Naive B cell (primary cell): ENCODE measurements around the gene SLC7A9. TPM values are rescaled to one million over a fixed set of nuclear protein-coding genes. Genes with fewer than 3 reads are reported as not detected.
A peak's percentile ranks its signal among the peaks of the same experiment; 100 is the strongest.

Experiments
- ATAC-seq, 2 donors: fragments of 150-1000 bp; cut with Tn5 transposase; 2 replicates each; pipeline ENCODE4 v1.10.0; 2021; ENCODE audit warnings: low read depth in 2 of 2, mild to moderate bottlenecking in 2 of 2, moderate library complexity in 2 of 2
- DNase-seq: peaks from one replicate; pipeline ENCODE4 v3.0.0; 2022
- H3K27ac Mint-ChIP-seq, 6 donors: one replicate each; pipeline ENCODE4 v1.8.0; 2020 to 2022; ENCODE audit warnings: mild to moderate bottlenecking in 6 of 6, mixed read lengths in 6 of 6, moderate library complexity in 5 of 6, inconsistent platforms in 2 of 6
- H3K27me3 Mint-ChIP-seq, 3 donors: one replicate each; pipeline ENCODE4 v1.8.0; 2021 to 2022; ENCODE audit warnings: mixed read lengths in 3 of 3, mild to moderate bottlenecking in 1 of 3
- H3K36me3 Mint-ChIP-seq, 2 donors: one replicate each; pipeline ENCODE4 v1.8.0; 2020 to 2022; ENCODE audit warnings: mixed read lengths in 2 of 2, inconsistent platforms in 1 of 2, mild to moderate bottlenecking in 1 of 2
- H3K4me1 Mint-ChIP-seq, 3 donors: one replicate each; pipeline ENCODE4 v1.8.0; 2020 to 2022; ENCODE audit warnings: mixed read lengths in 3 of 3, inconsistent platforms in 1 of 3, mild to moderate bottlenecking in 1 of 3, moderate library complexity in 1 of 3
- H3K4me3 Mint-ChIP-seq, 8 donors: one replicate each; pipeline ENCODE4 v1.8.0; 2020 to 2022; ENCODE audit warnings: mild to moderate bottlenecking in 8 of 8, mixed read lengths in 8 of 8, moderate library complexity in 8 of 8, inconsistent platforms in 2 of 8
- H3K9me3 Mint-ChIP-seq, 7 donors: one replicate each; pipeline ENCODE4 v1.8.0; 2020 to 2022; ENCODE audit warnings: mixed read lengths in 7 of 7, mild to moderate bottlenecking in 5 of 7, inconsistent platforms in 2 of 7, moderate library complexity in 1 of 7
- polyA plus RNA-seq, 6 donors: library from polyadenylated mRNA; unstranded; fragments of 300-500 nt; fragmentation: Illumina TruSeq; gene quantifications; one replicate each; pipeline ENCODE4 v1.2.3, GENCODE V29; 2021; ENCODE audit warnings: low read depth in 6 of 6

SLC7A9 gene
- not detected for polyA plus RNA-seq

DNA sequence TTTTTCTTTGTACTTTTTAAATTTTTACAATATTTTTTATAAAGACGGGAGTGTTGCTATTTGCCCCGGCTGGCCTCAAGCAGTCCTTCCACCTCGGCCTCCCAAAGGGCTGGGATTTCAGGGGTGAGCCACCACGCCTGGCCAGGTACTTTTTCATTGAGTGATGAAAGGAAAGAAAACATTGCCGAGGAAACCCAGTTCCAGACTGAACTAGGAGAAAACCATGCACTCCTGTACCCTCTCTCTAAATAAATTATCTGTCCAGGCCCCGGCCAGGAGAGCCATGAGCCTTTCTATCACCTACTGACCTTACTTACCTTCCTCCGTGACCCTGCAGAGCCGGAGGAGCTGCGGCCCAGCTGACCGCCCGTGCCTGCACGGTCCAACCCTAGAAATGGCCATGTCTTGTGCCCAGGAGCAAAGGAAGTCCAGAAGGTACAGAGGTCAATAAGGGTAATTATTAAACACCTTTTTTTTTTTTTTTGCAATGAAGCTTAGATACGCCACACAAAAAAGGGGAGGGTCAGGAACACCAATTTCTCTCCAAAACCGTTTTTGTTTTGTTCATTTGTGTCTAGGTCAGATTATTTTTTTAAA, at the start of gene SLC7A9:
TSS of gene SLC7A9 (minus strand) at position 399 of the 597 bp plus-strand sequence. CDS start 1,233 bp downstream, outside the sequence.
- H3K27ac Mint-ChIP-seq: peak within 1 kb of the TSS in 1 of 6 donors; percentile 59
- ATAC-seq (no peak), DNase-seq (no peak)
- H3K9me3 Mint-ChIP-seq: no peaks in the 10 kb centered on the region
- no peaks in the 10 kb centered on the region for H3K36me3 Mint-ChIP-seq
- no peak within 1 kb of the TSS for H3K4me3 Mint-ChIP-seq
- H3K27me3 Mint-ChIP-seq: no peaks in the 10 kb centered on the region
- no peaks in the 10 kb centered on the region for H3K4me1 Mint-ChIP-seq

GRCh38 chr19:32919365-32919764, 49.8 kb upstream of the SLC7A9 start:
- Mint-ChIP-seq H3K4me3 (no peak overlapping the region), H3K36me3 (peaks cover 8 to 10% of the 10 kb centered on the region in 2 donors), H3K4me1 (no peaks in the 10 kb centered on the region), H3K27me3 (no peaks in the 10 kb centered on the region), H3K9me3 (no peaks in the 10 kb centered on the region), H3K27ac (no peak overlapping the region)
- ATAC-seq (no peak), DNase-seq (no peak)

DNA sequence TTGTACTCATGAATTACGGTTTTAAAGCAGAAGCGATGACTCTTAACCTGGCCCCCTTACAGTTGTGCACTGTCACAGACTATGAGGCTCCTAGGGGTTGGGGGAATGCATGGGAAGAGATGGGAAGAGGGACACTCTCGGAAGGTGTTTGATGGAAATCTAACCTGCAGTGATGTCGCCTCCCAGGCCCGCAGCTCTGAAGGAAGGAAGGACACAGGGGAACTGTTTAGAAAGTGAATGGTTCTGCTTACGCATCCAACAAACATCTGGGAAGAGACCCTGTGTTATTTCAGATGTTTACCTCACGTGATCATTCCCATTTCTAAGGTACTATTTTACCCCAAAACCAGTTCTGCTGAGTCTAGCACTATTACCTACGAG, 48.0 kb upstream of the SLC7A9 start:
- H3K4me3 Mint-ChIP-seq: no peak overlapping the region
- H3K36me3 Mint-ChIP-seq: peaks cover 5 to 8% of the 10 kb centered on the region in 2 donors
- H3K27ac Mint-ChIP-seq: no peak overlapping the region
- no peaks in the 10 kb centered on the region for H3K27me3 Mint-ChIP-seq
- no peak for ATAC-seq
- H3K4me1 Mint-ChIP-seq: no peaks in the 10 kb centered on the region
- H3K9me3 Mint-ChIP-seq: no peaks in the 10 kb centered on the region
- DNase-seq: no peak

- Mint-ChIP-seq H3K4me3 (no peak overlapping the region), H3K4me1 (no peaks in the 10 kb centered on the region), H3K9me3 (no peaks in the 10 kb centered on the region), H3K36me3 (peaks cover 6 to 9% of the 10 kb centered on the region in 2 donors), H3K27me3 (no peaks in the 10 kb centered on the region), H3K27ac (peak overlapping the region in 2 of 6 donors; percentile 26 to 41)
- ATAC-seq (no peak), DNase-seq (no peak)
Measured at GRCh38 chr19:32916969-32917615, 47.5 kb upstream of the SLC7A9 start.

DNA sequence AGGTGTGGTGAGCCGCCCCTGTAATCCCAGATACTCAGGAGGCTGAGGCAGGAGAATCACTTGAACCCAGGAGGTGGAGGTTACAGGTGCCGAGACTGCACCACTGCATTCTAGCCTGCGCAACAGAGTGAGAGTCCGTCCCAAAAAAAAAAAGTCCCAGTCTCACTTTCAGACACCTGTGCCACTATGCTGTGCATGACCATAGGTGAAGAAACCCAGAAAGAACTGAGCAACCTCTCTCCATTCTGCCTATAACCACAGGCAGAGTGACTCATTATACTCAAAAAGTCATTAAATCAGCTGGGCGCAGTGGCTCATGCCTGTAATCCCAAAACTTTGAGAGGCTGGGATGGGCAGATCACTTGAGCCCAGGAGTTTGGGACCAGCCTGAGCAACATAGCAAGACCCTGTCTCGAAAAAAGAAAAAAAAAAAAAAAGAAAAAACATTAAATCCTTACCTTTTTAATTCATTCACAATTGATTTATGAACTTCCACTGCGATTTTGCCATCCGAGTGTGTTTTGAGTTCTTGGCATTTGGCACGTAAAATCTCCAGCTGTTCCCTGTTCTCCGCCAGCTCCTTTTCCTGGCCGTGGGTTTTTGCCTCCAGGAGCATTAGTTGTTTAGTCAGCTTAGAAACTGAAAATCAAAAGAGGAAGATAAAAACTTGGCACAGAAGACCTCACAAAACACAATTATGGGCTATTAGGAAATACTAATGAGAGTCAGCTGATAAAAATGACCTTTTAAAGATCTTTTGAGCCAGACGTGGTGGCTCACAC, 45.5 kb upstream of the SLC7A9 start:
- DNase-seq: no peak
- Mint-ChIP-seq H3K4me1 (no peaks in the 10 kb centered on the region), H3K4me3 (no peak overlapping the region), H3K27ac (no peak overlapping the region), H3K36me3 (peaks cover 8 to 10% of the 10 kb centered on the region in 2 donors), H3K27me3 (no peaks in the 10 kb centered on the region), H3K9me3 (no peaks in the 10 kb centered on the region)
- ATAC-seq: no peak

DNA sequence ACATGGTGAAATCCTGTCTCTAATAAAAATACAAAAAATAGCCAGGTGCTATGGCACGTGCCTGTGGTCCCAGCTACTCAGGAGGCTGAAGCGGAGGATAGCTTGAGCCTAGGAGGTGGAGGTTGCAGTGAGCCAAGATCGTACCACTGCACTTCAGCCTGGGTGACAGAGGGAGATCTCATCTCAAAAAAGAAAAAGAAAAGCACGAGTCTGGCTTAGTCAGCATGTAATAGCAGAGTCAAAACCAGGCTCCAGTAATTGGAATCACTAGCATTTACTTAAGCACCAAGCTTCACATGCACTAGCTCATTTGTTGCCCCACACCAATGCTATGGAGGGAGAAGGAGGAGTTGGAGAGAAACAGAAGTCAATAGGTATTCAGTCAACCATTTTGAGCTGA, 41.9 kb upstream of the SLC7A9 start:
- Mint-ChIP-seq H3K36me3 (peaks cover 37 to 38% of the 10 kb centered on the region in 2 donors), H3K4me1 (no peaks in the 10 kb centered on the region), H3K27ac (peak overlapping the region in 1 of 6 donors; percentile 54), H3K4me3 (no peak overlapping the region), H3K9me3 (peaks cover 0 to 5% (median under 1%) of the 10 kb centered on the region in 7 donors), H3K27me3 (no peaks in the 10 kb centered on the region)
- no peak for DNase-seq
- ATAC-seq: no peak

DNA sequence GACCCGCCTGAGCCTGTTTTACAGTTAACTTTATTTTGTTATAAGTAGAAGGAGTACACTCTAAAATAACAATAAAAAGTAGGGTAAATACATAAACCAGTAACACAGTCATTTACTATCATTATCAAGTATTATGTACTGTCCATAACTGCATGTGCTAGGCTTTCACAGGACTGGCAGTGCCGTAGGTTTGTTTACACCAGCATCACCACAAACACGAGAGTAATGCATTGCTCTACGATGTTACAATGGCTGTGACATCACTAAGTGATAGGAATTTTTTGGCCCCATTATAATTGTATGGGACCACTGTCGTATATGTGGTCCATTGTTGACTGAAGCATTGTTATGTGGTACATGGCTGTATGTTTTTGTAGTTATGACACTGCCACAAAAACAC, 41.3 kb upstream of the SLC7A9 start:
- Mint-ChIP-seq H3K27ac (no peak overlapping the region), H3K27me3 (no peaks in the 10 kb centered on the region), H3K9me3 (peaks cover 2 to 9% (median 6%) of the 10 kb centered on the region in 7 donors), H3K4me3 (no peak overlapping the region), H3K36me3 (peaks cover 43 to 44% of the 10 kb centered on the region in 2 donors), H3K4me1 (no peaks in the 10 kb centered on the region)
- ATAC-seq (no peak), DNase-seq (no peak)

DNA sequence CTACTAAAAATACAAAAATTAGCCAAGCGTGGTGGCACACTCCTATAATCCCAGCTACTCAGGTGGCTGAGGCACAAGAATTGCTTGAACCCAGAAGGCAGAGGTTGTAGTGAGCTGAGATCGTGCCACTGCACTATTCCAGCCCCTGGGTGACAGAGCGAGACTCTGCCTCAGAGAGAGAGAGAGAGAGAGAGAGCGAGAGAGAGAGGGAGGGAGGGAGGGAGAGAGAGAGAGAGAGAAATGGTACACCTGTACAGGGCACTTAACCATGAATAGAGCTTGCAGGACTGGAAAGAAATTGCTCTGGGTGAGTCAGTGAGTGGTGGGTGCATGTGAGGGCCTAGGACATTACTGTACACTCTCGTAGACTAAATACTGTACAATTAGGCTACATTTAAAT, 40.5 kb upstream of the SLC7A9 start:
- H3K4me3 Mint-ChIP-seq: no peak overlapping the region
- H3K36me3 Mint-ChIP-seq: peaks cover 46 to 48% of the 10 kb centered on the region in 2 donors
- no peaks in the 10 kb centered on the region for H3K27me3 Mint-ChIP-seq
- no peak for DNase-seq
- ATAC-seq: no peak
- no peaks in the 10 kb centered on the region for H3K4me1 Mint-ChIP-seq
- H3K27ac Mint-ChIP-seq: no peak overlapping the region
- H3K9me3 Mint-ChIP-seq: peaks cover 2 to 14% (median 9%) of the 10 kb centered on the region in 7 donors

GRCh38 chr19:32909257-32909656, 39.7 kb upstream of the SLC7A9 start:
- Mint-ChIP-seq H3K27ac (no peak overlapping the region), H3K36me3 (peaks cover 46 to 51% of the 10 kb centered on the region in 2 donors), H3K27me3 (no peaks in the 10 kb centered on the region), H3K4me1 (no peaks in the 10 kb centered on the region), H3K9me3 (peaks cover 4 to 17% (median 11%) of the 10 kb centered on the region in 7 donors), H3K4me3 (no peak overlapping the region)
- ATAC-seq (no peak), DNase-seq (no peak)

GRCh38 chr19:32908641-32909190, 39.1 kb upstream of the SLC7A9 start:
- Mint-ChIP-seq H3K27me3 (no peaks in the 10 kb centered on the region), H3K4me3 (no peak overlapping the region), H3K4me1 (no peaks in the 10 kb centered on the region), H3K27ac (peak overlapping the region in 2 of 6 donors; percentile 49 to 50), H3K9me3 (peaks cover 6 to 17% (median 11%) of the 10 kb centered on the region in 7 donors), H3K36me3 (peaks cover 46 to 51% of the 10 kb centered on the region in 2 donors)
- no peak for ATAC-seq
- no peak for DNase-seq

DNA sequence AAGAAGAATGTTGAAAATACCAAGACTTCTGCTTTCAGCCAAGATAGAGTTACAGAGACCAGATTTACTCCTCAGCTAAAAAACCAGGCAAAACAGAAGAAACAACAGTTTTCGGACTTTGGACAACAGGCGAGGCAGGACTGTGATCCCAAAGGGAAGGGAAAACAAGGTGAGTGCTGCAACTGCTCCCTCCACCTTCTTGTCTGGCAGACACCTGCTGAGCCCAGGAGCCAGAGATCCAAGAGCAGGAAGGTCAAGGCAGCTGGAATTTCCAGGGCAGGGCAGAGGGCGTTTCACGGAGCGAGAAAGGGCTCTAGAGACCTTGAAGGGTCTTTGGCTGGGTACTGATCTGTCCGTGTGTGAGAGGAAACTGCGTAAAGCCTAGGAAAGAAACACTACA, 32.9 kb upstream of the SLC7A9 start:
- no peak overlapping the region for H3K27ac Mint-ChIP-seq
- peaks cover 4 to 17% (median 9%) of the 10 kb centered on the region in 7 donors for H3K9me3 Mint-ChIP-seq
- H3K27me3 Mint-ChIP-seq: no peaks in the 10 kb centered on the region
- no peak overlapping the region for H3K4me3 Mint-ChIP-seq
- no peaks in the 10 kb centered on the region for H3K4me1 Mint-ChIP-seq
- DNase-seq: no peak
- ATAC-seq: no peak
- H3K36me3 Mint-ChIP-seq: peaks cover 29 to 39% of the 10 kb centered on the region in 2 donors

GRCh38 chr19:32901504-32902161, 32.1 kb upstream of the SLC7A9 start:
- Mint-ChIP-seq H3K9me3 (peaks cover 4 to 17% (median 9%) of the 10 kb centered on the region in 7 donors), H3K4me1 (peaks cover 0 to 5% (median 0%) of the 10 kb centered on the region in 3 donors), H3K27ac (peak overlapping the region in 2 of 6 donors; percentile 70 to 72), H3K4me3 (peak overlapping the region in 1 of 8 donors; percentile 5), H3K27me3 (no peaks in the 10 kb centered on the region), H3K36me3 (peaks cover 32 to 42% of the 10 kb centered on the region in 2 donors)
- DNase-seq (no peak), ATAC-seq (no peak)
